ENCODE results near the gene RAPGEF3. TPM values are rescaled to one million over a fixed set of nuclear protein-coding genes. Genes with fewer than 3 reads are reported as not detected.

RAPGEF3 gene
- total RNA-seq, 1 experiment from 2014 or later: 5.7 TPM

DNA sequence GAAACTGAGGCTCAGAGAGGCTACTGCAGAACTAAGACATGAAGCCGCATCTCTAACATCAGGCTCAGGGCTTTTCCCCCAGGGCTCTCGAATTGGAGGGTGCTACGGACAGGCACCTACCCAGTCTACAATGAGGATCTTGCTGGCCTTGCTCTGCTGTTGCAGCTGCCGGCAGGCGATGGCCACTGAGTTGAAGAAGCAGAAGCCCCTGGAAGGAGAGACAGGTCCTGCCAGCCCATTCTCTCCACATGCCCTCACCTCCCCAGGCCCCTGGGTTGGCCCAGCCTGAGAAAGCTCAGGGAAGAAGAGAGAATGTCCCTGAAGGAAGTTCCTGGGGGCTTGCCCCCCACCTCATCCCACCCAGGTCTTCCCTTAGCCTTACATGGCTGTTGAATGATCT is 30.5 kb upstream of the RAPGEF3 start:
- intact Hi-C loops (cut with micrococcal nuclease; ENCODE audit: unreplicated experiment): no loop called here
- H3K4me3 ChIP-seq: no peak overlapping the region
- H3K27me3 ChIP-seq (ENCODE audit: insufficient read depth, low read depth): no peaks in the 10 kb centered on the region
- H4K20me1 ChIP-seq (ENCODE audit: insufficient read depth): no peaks in the 10 kb centered on the region
- TF ChIP-seq, protein P1, sequence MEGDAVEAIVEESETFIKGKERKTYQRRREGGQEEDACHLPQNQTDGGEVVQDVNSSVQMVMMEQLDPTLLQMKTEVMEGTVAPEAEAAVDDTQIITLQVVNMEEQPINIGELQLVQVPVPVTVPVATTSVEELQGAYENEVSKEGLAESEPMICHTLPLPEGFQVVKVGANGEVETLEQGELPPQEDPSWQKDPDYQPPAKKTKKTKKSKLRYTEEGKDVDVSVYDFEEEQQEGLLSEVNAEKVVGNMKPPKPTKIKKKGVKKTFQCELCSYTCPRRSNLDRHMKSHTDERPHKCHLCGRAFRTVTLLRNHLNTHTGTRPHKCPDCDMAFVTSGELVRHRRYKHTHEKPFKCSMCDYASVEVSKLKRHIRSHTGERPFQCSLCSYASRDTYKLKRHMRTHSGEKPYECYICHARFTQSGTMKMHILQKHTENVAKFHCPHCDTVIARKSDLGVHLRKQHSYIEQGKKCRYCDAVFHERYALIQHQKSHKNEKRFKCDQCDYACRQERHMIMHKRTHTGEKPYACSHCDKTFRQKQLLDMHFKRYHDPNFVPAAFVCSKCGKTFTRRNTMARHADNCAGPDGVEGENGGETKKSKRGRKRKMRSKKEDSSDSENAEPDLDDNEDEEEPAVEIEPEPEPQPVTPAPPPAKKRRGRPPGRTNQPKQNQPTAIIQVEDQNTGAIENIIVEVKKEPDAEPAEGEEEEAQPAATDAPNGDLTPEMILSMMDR (conservative IDR thresholded peaks at IDR 0.05): no peak
- no peak for TF ChIP-seq EZH2 (IDR thresholded peaks at IDR 0.05; ENCODE audit: low read depth)
- no peaks in the 10 kb centered on the region for H3K4me1 ChIP-seq (replicated peaks; ENCODE audit: insufficient read depth)
- no peak for DNase-seq
- H3K36me3 ChIP-seq (ENCODE audit: low read depth): peaks cover 4% of the 10 kb centered on the region; the same call in 1 of the 2 replicates
- no peaks in the 10 kb centered on the region for H3K9me2 ChIP-seq (ENCODE audit: insufficient read depth)
- no peak overlapping the region for H2AFZ ChIP-seq
- ChIA-PET CTCF (interaction anchor here (0.6 kb wide), 1 partner anchor 40 kb away, joined by 3 read pairs; no protein-coding TSS in a partner anchor), POLR2A (ENCODE audit: unreplicated experiment) (no interaction called here)
- H3K4me2 ChIP-seq: no peak overlapping the region
- H3K79me2 ChIP-seq (ENCODE audit: low read depth): no peaks in the 10 kb centered on the region
- no TSS peak for BruUV-seq (replicated peaks)
- H3K9me3 ChIP-seq (ENCODE audit: insufficient read depth, low read depth): no peaks in the 10 kb centered on the region
- no peak overlapping the region for H3K27ac ChIP-seq
- no peaks in the 10 kb centered on the region; the same call in 1 of the 2 replicates for H3F3A ChIP-seq (ENCODE audit: insufficient read depth, low read depth)

DNA sequence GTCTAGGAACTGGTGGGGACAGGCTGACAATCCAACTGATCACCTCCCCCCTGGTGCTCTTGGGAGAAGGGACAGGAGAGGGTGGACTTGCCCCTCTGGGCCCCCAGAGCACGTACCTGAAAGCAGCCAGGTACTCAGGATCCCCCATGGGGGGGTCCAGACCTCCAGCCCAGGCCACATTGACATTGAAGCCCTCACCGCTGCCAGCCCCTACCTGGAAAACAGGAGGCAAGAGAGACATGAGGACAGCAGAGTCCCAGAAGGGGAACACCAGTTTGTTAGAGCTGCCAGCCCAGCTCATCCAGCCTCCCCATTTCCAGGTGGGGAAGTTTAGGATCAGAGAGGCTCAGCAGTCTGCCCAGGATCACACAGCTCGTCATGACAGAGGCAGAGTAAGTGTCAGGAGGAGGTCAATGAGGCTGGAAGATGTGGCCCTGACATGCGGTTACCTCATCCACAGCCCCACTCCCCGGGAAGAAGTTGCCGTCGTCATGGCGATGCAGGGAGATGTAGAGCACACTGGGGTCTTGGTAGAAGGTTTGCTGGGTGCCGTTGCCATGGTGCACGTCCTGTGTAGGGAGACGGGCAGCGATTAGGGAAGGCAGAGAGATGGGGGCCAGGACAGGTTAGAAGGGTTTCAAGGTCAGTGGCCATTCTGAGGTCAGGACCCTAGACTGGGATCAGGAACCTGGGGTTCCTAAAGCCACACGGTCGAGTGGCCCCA is 29.1 kb upstream of the RAPGEF3 start:
- no peak for TF ChIP-seq EZH2 (IDR thresholded peaks at IDR 0.05; ENCODE audit: low read depth)
- TF ChIP-seq, protein P1 (conservative IDR thresholded peaks at IDR 0.05): no peak
- DNase-seq: no peak
- Histone ChIP-seq H2AFZ (no peak overlapping the region), H3K4me1 (replicated peaks; ENCODE audit: insufficient read depth) (no peaks in the 10 kb centered on the region; the same call in 1 of the 2 replicates), H3K9me2 (ENCODE audit: insufficient read depth) (no peaks in the 10 kb centered on the region), H3F3A (ENCODE audit: insufficient read depth, low read depth) (peaks cover 8% of the 10 kb centered on the region; the same call in 1 of the 2 replicates), H3K4me2 (no peak overlapping the region), H4K20me1 (ENCODE audit: insufficient read depth) (no peaks in the 10 kb centered on the region), H3K27ac (no peak overlapping the region), H3K9me3 (ENCODE audit: insufficient read depth, low read depth) (no peaks in the 10 kb centered on the region), H3K36me3 (ENCODE audit: low read depth) (peaks cover 4% of the 10 kb centered on the region; the same call in 1 of the 2 replicates), H3K27me3 (ENCODE audit: insufficient read depth, low read depth) (no peaks in the 10 kb centered on the region), H3K4me3 (no peak overlapping the region), H3K79me2 (ENCODE audit: low read depth) (no peaks in the 10 kb centered on the region)
- POLR2A ChIA-PET (ENCODE audit: unreplicated experiment): no interaction called here
- intact Hi-C loops (cut with micrococcal nuclease; ENCODE audit: unreplicated experiment): no loop called here
- CTCF ChIA-PET: no interaction called here
- no TSS peak for BruUV-seq (replicated peaks)

DNA sequence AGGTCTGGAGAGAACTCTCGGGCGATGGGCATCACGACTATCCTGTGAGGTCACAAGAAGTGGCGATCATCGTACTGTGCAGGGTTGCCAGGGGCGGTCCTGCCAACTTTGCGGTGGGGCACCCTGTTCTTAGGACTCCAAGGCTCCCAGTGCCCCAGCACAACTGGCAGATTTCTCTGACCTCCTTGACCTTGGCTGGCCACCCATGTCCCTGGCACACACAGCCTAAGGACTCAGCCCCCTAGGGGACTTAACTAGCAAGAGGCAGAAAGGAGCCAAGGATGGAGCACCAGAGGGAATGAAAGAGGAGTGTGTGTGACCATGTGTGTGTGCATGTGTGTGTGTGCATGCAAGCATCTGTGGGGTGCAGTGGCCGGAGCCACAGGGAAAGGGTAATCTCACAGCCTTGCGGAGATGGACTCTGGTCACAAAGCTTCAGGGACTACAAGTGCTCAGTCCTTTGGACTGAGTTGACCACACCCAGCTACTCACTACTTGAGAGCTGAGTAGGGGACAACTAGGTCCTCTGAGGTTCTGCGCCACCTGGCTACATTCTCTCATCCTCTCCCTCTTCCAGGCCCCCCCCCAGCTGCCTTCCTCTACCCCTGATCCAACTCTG is 28.1 kb upstream of the RAPGEF3 start:
- Histone ChIP-seq H3K27me3 (ENCODE audit: insufficient read depth, low read depth) (no peaks in the 10 kb centered on the region), H3K79me2 (ENCODE audit: low read depth) (no peaks in the 10 kb centered on the region), H3K4me1 (replicated peaks; ENCODE audit: insufficient read depth) (peaks cover 10% of the 10 kb centered on the region), H2AFZ (no peak overlapping the region), H3K27ac (no peak overlapping the region), H3K9me2 (ENCODE audit: insufficient read depth) (no peaks in the 10 kb centered on the region), H3K4me2 (no peak overlapping the region), H3K36me3 (ENCODE audit: low read depth) (peaks cover 4% of the 10 kb centered on the region; the same call in 1 of the 2 replicates), H3K4me3 (no peak overlapping the region), H3F3A (ENCODE audit: insufficient read depth, low read depth) (peaks cover 18% of the 10 kb centered on the region; the same call in 1 of the 2 replicates), H4K20me1 (ENCODE audit: insufficient read depth) (no peaks in the 10 kb centered on the region), H3K9me3 (ENCODE audit: insufficient read depth, low read depth) (no peaks in the 10 kb centered on the region)
- intact Hi-C loops (cut with micrococcal nuclease; ENCODE audit: unreplicated experiment): no loop called here
- ChIA-PET POLR2A (ENCODE audit: unreplicated experiment) (no interaction called here), CTCF (no interaction called here)
- BruUV-seq (replicated peaks): no TSS peak
- peak in 1 of 2 experiments; percentile 21 for DNase-seq
- TF ChIP-seq, protein P1 (conservative IDR thresholded peaks at IDR 0.05): no peak

Data from PC-9 (cell line).